PC-3 (cell line): ENCODE data around the gene TMEM86A.

Experiments used
- CTCF ChIP-seq: fragments of 300-600 bp; sonication (generic); conservative IDR thresholded peaks from 2 replicates; pipeline ENCODE4 v1.5.1; 2017; ENCODE audit warnings: antibody characterized with exemption, low read depth, mild to moderate bottlenecking, low read length
- EZH2 ChIP-seq: fragments of 300-600 bp; sonication (generic); IDR thresholded peaks from one replicate; pipeline ENCODE4 v1.6.1; 2017; ENCODE audit warnings: antibody characterized with exemption, mild to moderate bottlenecking, low read length; ENCODE audit not compliant: unreplicated experiment
- EZH2phosphoT487 ChIP-seq: fragments of 300-600 bp; sonication (generic); IDR thresholded peaks from 2 replicates; pipeline ENCODE4 v1.6.1; 2018; ENCODE audit warnings: mild to moderate bottlenecking, antibody characterized with exemption, low read length, borderline replicate concordance

DNA sequence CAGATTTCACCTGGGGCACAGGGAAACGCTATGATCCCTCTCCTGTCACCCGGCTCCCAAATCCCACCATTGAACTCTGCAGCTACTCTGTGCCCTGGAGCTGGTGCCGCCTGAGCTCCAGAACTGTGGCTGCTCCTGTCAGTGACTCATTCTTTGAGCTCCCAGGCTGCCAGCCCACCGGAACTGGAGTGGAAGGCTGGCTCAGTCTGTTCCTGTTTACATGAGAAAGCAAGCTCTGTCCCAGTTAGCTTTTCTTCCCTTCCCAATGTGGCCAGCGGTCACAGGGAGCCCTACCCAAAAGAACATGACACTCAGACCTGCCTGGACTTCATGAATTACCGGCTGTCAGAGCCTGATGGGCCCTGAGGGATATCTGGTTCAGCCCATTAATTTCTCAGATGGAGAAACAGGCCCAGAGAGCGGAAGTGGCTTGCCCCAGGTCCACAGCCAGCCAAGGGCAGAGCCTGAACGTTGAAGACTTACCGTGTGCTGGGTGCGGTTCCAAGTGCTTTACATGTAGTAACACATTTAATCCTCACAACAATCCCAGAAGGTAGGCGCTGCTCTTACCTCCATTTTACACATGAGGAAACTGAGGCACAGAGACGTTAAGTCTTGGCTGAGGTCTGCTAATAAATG, 51.2 kb downstream of the TMEM86A start:
- TF ChIP-seq CTCF (no peak), EZH2phosphoT487 (no peak), EZH2 (no peak)
